Mucosa of descending colon (tissue), 3 donors: ENCODE data around the gene CARD14. TPM values are rescaled to one million over a fixed set of nuclear protein-coding genes. Genes with fewer than 3 reads are reported as not detected.
A peak's percentile ranks its signal among the peaks of the same experiment; 100 is the strongest.
"Not testable (repeated sequence)": the region's sequence is repeated elsewhere in the genome, so short reads cannot be mapped to it uniquely, and the experiment has no call there.

Experiments used
- ATAC-seq: fragments of 200-7000 bp; cut with Tn5 transposase; one replicate; pipeline ENCODE4 v1.9.1; 2020; ENCODE audit warnings: mild to moderate bottlenecking, moderate library complexity
- DNase-seq, 3 donors: peaks; one replicate each; pipeline ENCODE4 v3.0.0-alpha.2; 2020
- H3K36me3 ChIP-seq: fragments of 200-600 bp; one replicate; pipeline ENCODE4 v1.8.0; 2021; ENCODE audit warnings: low read depth, mild to moderate bottlenecking
- H3K4me1 ChIP-seq: fragments of 200-600 bp; one replicate; pipeline ENCODE4 v1.8.0; 2021; ENCODE audit warnings: low read depth, mild to moderate bottlenecking
- H3K4me3 ChIP-seq: fragments of 200-600 bp; one replicate; pipeline ENCODE4 v1.8.0; 2021; ENCODE audit warnings: mild to moderate bottlenecking
- H3K9me3 ChIP-seq: fragments of 200-600 bp; one replicate; pipeline ENCODE4 v1.8.0; 2021; ENCODE audit warnings: mild to moderate bottlenecking
- intact Hi-C, 2 donors: fragments of 100-400 bp; cut with DNase I in 1 of 2; cut with micrococcal nuclease in 1 of 2; formaldehyde crosslinking; loops; one replicate each; pipeline versions ENCODE4 v1.11.0 to v1.11.1; 2022; cut with DNase I, micrococcal nuclease
- total RNA-seq, 3 donors: library from RNA; stranded (reverse); fragmentation: NEBNext Ultra II Directional in 2 of 3; extraction: Animal tissue kit (Norgen Biotek cat#: 25700) in 2 of 3; gene quantifications; one replicate each; pipeline versions ENCODE4 v1.2.1 to v1.2.4, GENCODE V29; 2021 to 2023
- TF ChIP-seq, protein P1 (sequence below): fragments of 200-600 bp; IDR thresholded peaks from one replicate; pipeline ENCODE4 v1.8.0; 2022; ENCODE audit warnings: antibody characterized with exemption, mild to moderate bottlenecking
- donor health status: DM: no; HTN: no; CAD: no; lungs with moderate emphysema.
- donor health status: DM: no; HTN: no; CAD: no.
- donor health status: DM: no; HTN: yes; CAD: no.

Gene CARD14
- total RNA-seq, 3 donors from 2014 or later: 0.38 to 2.4 (median 1.4) TPM

DNA sequence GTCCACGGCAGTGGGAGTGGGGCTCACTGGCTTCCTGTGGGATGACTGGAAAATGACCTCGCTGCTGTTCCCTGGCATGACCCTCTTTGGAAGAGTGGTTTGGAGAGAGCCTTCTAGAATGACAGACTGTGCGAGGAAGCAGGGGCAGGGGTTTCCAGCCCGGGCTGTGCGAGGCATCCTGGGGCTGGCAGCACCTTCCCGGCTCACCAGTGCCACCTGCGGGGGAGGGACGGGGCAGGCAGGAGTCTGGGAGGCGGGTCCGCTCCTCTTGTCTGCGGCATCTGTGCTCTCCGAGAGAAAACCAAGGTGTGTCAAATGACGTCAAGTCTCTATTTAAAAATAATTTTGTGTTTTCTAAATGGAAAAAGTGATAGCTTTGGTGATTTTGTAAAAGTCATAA lies 83.0 kb downstream of the CARD14 start:
- Histone ChIP-seq H3K4me3 (no peak overlapping the region), H3K36me3 (no peaks in the 10 kb centered on the region), H3K4me1 (peaks cover 16% of the 10 kb centered on the region), H3K9me3 (no peaks in the 10 kb centered on the region)
- ATAC-seq (peak; percentile 85), DNase-seq (peak; percentile 79 to 89 (median 87))
- TF ChIP-seq, protein P1, sequence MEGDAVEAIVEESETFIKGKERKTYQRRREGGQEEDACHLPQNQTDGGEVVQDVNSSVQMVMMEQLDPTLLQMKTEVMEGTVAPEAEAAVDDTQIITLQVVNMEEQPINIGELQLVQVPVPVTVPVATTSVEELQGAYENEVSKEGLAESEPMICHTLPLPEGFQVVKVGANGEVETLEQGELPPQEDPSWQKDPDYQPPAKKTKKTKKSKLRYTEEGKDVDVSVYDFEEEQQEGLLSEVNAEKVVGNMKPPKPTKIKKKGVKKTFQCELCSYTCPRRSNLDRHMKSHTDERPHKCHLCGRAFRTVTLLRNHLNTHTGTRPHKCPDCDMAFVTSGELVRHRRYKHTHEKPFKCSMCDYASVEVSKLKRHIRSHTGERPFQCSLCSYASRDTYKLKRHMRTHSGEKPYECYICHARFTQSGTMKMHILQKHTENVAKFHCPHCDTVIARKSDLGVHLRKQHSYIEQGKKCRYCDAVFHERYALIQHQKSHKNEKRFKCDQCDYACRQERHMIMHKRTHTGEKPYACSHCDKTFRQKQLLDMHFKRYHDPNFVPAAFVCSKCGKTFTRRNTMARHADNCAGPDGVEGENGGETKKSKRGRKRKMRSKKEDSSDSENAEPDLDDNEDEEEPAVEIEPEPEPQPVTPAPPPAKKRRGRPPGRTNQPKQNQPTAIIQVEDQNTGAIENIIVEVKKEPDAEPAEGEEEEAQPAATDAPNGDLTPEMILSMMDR: peak; percentile 63
- intact Hi-C loops: no loop called here

GRCh38 chr17:80253631-80254395 lies 84.0 kb downstream of the CARD14 start:
- DNase-seq: peak in 2 of 3 donors; percentile 23 to 58
- intact Hi-C loops: no loop called here
- no peak overlapping the region for H3K4me3 ChIP-seq
- no peak for ATAC-seq
- H3K9me3 ChIP-seq: no peaks in the 10 kb centered on the region
- H3K36me3 ChIP-seq: no peaks in the 10 kb centered on the region
- H3K4me1 ChIP-seq: peaks cover 19% of the 10 kb centered on the region
- TF ChIP-seq, protein P1: no peak

- TF ChIP-seq, protein P1: no peak
- intact Hi-C loops: no loop called here
Observed at GRCh38 chr17:80254396-80255251, 84.8 kb downstream of the CARD14 start.

DNA sequence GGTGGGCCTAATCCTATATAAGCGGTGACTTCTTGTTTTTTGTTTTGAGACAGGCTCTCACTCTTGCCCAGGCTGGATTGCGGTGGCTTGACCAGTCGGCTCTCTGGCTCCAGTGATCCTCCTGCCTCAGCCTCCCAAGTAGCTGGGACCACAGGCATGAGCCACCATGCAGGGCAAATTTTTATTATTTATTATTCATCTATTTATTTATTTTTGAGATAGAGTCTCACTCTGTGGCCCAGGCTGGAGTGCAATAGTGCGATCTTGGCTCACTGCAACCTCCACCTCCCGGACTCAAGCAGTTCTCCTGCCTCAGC lies 86.2 kb downstream of the CARD14 start:
- DNase-seq (peak in 1 of 3 donors; percentile 14), ATAC-seq (no peak)
- Histone ChIP-seq H3K4me1 (peaks cover 28% of the 10 kb centered on the region), H3K4me3 (no peak overlapping the region), H3K9me3 (no peaks in the 10 kb centered on the region), H3K36me3 (no peaks in the 10 kb centered on the region)
- intact Hi-C loops: no loop called here
- TF ChIP-seq, protein P1: no peak

More at GRCh38 chr17:80254396-80255251, 84.8 kb downstream of the CARD14 start:
- ATAC-seq (peak; percentile 85), DNase-seq (peak; percentile 24 to 75 (median 52))
- Histone ChIP-seq H3K4me1 (peaks cover 26% of the 10 kb centered on the region), H3K36me3 (no peaks in the 10 kb centered on the region), H3K9me3 (no peaks in the 10 kb centered on the region), H3K4me3 (no peak overlapping the region)

DNA sequence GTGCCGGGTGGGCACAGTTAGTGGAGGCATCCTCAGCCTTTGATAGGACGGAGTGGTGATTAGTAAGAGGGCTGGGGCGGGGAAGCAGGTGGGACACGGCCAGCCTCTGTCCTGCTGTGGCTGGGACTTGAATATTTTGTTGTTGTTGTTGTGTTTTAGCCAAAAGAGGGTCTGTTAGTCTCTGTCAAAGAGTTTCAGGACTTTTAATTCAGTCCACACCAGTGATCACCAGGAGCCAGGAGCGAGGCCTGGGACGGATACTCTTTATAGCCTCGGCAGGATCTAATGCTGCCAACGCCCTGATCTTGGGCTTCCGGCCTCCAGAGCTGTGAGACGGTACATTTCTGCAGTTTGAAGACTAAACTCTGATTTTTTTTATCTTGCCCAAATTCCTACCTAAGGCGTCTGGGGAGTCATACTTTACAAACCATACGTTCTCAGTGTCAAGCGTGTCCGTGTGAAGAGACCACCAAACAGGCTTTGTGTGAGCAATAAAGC lies 87.9 kb downstream of the CARD14 start:
- Histone ChIP-seq H3K9me3 (no peaks in the 10 kb centered on the region), H3K4me3 (no peak overlapping the region), H3K4me1 (peaks cover 43% of the 10 kb centered on the region), H3K36me3 (no peaks in the 10 kb centered on the region)
- intact Hi-C loops: no loop called here
- ATAC-seq (peak; percentile 52), DNase-seq (peak; percentile 72 to 76 (median 72))
- TF ChIP-seq, protein P1: no peak

GRCh38 chr17:80258296-80258695 lies 88.5 kb downstream of the CARD14 start:
- ATAC-seq, DNase-seq, H3K9me3 ChIP-seq, H3K36me3 ChIP-seq, intact Hi-C loops, H3K4me3 ChIP-seq: not testable (repeated sequence)
- H3K4me1 ChIP-seq: peaks cover 49% of the 10 kb centered on the region
